Thymus (tissue), 2 donors: ENCODE results near the gene SH2D3A. TPM values are rescaled to one million over a fixed set of nuclear protein-coding genes. Genes with fewer than 3 reads are reported as not detected.

ENCODE experiments used
- polyA plus RNA-seq: library from polyadenylated mRNA; stranded (reverse); fragments of 200-250 nt; gene quantifications from one replicate; pipeline ENCODE4 v1.2.3, GENCODE V29; 2013
- total RNA-seq: library from RNA; stranded (reverse); fragments of 120-200 nt; gene quantifications from one replicate; pipeline ENCODE4 v1.2.4, GENCODE V29; 2013
- donor health status: healthy.

Gene SH2D3A
- total and polyA plus RNA-seq, 2 donors = 6.0 to 18.8 TPM

Other genes starting within 250 kb of the SH2D3A start
- gene TNFSF9, start 236.4 kb downstream of the SH2D3A start, total RNA-seq = 0.52 TPM
- gene TNFSF9, start 236.4 kb downstream of the SH2D3A start, polyA plus RNA-seq = 2.9 TPM
- 4.0 TPM for gene CD70, start 176.3 kb downstream of the SH2D3A start, total RNA-seq
- gene CD70, start 176.3 kb downstream of the SH2D3A start, polyA plus RNA-seq = 11.1 TPM
- 2.1 TPM for gene TNFSF14, start 97.3 kb downstream of the SH2D3A start, total RNA-seq
- 8.9 TPM for gene TNFSF14, start 97.3 kb downstream of the SH2D3A start, polyA plus RNA-seq
- 46.1 TPM for gene C3, start 46.8 kb downstream of the SH2D3A start, total RNA-seq
- gene C3, start 46.8 kb downstream of the SH2D3A start, polyA plus RNA-seq = 311 TPM
- gene GPR108, start 29.9 kb downstream of the SH2D3A start, total RNA-seq = 34.9 TPM
- 106 TPM for gene GPR108, start 29.9 kb downstream of the SH2D3A start, polyA plus RNA-seq
- gene TRIP10, start 27.8 kb downstream of the SH2D3A start, total RNA-seq = 11.2 TPM
- gene TRIP10, start 27.8 kb downstream of the SH2D3A start, polyA plus RNA-seq = 52.2 TPM
- 59.3 TPM for gene VAV1, start 5.3 kb upstream of the SH2D3A start, total RNA-seq
- 42.2 TPM for gene VAV1, start 5.3 kb upstream of the SH2D3A start, polyA plus RNA-seq
- 3.9 TPM for gene ADGRE1, start 120.1 kb upstream of the SH2D3A start, total RNA-seq
- 1.8 TPM for gene ADGRE1, start 120.1 kb upstream of the SH2D3A start, polyA plus RNA-seq